ENCODE results near the gene C3AR1. TPM values are rescaled to one million over a fixed set of nuclear protein-coding genes. Genes with fewer than 3 reads are reported as not detected.

C3AR1 gene
- total RNA-seq, 4 donors from 2014 or later = 4.9 to 18.7 (median 9.0) TPM

DNA sequence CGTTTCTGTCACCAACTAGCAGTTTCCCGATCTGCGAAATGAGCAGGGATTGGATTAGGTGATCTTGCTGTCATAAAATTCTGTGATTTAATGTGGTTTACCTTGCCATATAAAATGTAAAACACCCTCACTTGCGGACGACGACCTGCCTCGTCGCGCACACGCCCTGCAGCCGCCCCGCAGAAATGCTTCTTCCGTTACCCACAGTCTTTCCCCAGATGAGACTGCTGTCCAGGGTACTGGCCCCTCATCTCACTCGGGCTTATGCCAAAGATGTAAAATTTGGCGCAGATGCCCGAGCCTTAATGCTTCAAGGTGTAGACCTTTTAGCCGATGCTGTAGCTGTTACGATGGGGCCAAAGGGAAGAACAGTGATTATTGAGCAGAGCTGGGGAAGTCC lies 51.3 kb downstream of the C3AR1 start:
- H3K27me3 ChIP-seq = peaks cover 0 to 93% (median 23%) of the 10 kb centered on the region in 4 donors
- no peak overlapping the region for H3K4me3 ChIP-seq
- no peak overlapping the region for H3K27ac ChIP-seq (replicated peaks in 1 of 4)
- no peaks in the 10 kb centered on the region for H3K9me3 ChIP-seq
- intact Hi-C loops (cut with DNase I) = no loop called here
- DNase-seq (ENCODE audit: extremely low spot score) = no peak
- 59% methylated on average over 18 of the region's 18 CpGs for WGBS
- H3K4me1 ChIP-seq = peaks cover 8 to 14% (median 13%) of the 10 kb centered on the region in 4 donors
- no peaks in the 10 kb centered on the region for H3K36me3 ChIP-seq
- TF ChIP-seq CTCF (IDR thresholded peaks at IDR 0.05) = no peak
- no peak for TF ChIP-seq POLR2AphosphoS5 (IDR thresholded peaks at IDR 0.05)

GRCh38 chr12:8012651-8013309 lies 53.4 kb downstream of the C3AR1 start:
- TF ChIP-seq POLR2AphosphoS5 (IDR thresholded peaks at IDR 0.05) (no peak), CTCF (IDR thresholded peaks at IDR 0.05) (no peak), POLR2A (IDR thresholded peaks at IDR 0.05; ENCODE audit: low read depth) (no peak), EP300 (IDR thresholded peaks at IDR 0.05) (no peak)
- Histone ChIP-seq H3K27ac (replicated peaks in 1 of 4) (no peak overlapping the region), H3K27me3 (peaks cover 0 to 72% (median 10%) of the 10 kb centered on the region in 4 donors), H3K4me1 (no peaks in the 10 kb centered on the region), H3K4me3 (no peak overlapping the region), H3K9me3 (no peaks in the 10 kb centered on the region), H3K36me3 (no peaks in the 10 kb centered on the region)
- no peak for DNase-seq (ENCODE audit: extremely low spot score)
- intact Hi-C loops (cut with DNase I) = no loop called here
- WGBS = 90% methylated on average over 7 of the region's 7 CpGs

DNA sequence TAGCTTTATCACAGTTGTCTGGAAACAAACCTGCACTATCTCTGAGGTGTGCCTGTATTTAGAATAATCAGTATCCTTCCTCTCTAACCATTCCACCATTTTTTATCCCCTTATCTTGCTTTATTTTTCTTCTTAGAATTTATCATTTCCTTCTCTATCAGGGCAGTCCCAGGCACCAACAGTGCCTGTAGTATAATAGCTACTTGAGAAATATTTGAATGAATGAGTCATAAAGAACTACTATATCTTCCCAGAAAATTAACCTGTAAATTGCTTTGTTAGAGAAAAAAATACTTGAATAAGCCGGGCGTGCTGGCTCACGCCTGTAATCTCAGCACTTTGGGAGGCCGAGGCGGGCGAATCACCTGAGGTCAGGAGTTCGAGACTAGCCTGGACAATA lies 54.8 kb downstream of the C3AR1 start:
- Histone ChIP-seq H3K36me3 (no peaks in the 10 kb centered on the region), H3K4me1 (no peaks in the 10 kb centered on the region), H3K27ac (replicated peaks in 1 of 4) (no peak overlapping the region), H3K9me3 (no peaks in the 10 kb centered on the region), H3K4me3 (no peak overlapping the region), H3K27me3 (peaks cover 0 to 58% (median 2%) of the 10 kb centered on the region in 4 donors)
- TF ChIP-seq POLR2A (IDR thresholded peaks at IDR 0.05; ENCODE audit: low read depth) = no peak
- TF ChIP-seq CTCF (IDR thresholded peaks at IDR 0.05) = no peak
- TF ChIP-seq POLR2AphosphoS5 (IDR thresholded peaks at IDR 0.05) = no peak
- no peak for TF ChIP-seq EP300 (IDR thresholded peaks at IDR 0.05)
- intact Hi-C loops (cut with DNase I) = no loop called here
- WGBS = 96% methylated on average over 7 of the region's 7 CpGs
- DNase-seq (ENCODE audit: extremely low spot score) = no peak

Other genes with a start within 250 kb of the C3AR1 start
- 1 to 10 TPM in 1 of 4 donors, under 1 TPM in 2, not detected in 1; 0.29 to 3.1 (median 0.39) TPM for gene SLC2A14, start 193.4 kb downstream of the C3AR1 start, total RNA-seq
- 100 to 1,000 TPM in 1 of 4 donors, 10 to 100 TPM in 3; 10.7 to 102 (median 13.5) TPM for gene SLC2A3, start 130.2 kb downstream of the C3AR1 start, total RNA-seq
- gene FOXJ2, start 33.6 kb downstream of the C3AR1 start, total RNA-seq = 10 to 100 TPM; 17.4 to 29.0 (median 23.9) TPM
- 10 to 100 TPM; 17.9 to 29.2 (median 23.0) TPM for gene NECAP1, start 15.9 kb upstream of the C3AR1 start, total RNA-seq
- gene CLEC4A, start 57.3 kb upstream of the C3AR1 start, total RNA-seq = 1 to 10 TPM in 2 of 4 donors, under 1 TPM in 2; 0.40 to 2.2 (median 0.91) TPM
- not detected for gene ZNF705A, start 90.7 kb upstream of the C3AR1 start, total RNA-seq
- gene FAM90A1, start 161.3 kb upstream of the C3AR1 start, total RNA-seq = under 1 TPM in 1 of 4 donors, not detected in 3; under 0.01 TPM